DOHH2 (cell line): ENCODE results near the gene PEX1.

ENCODE experiments used
- H3F3A ChIP-seq: fragments of 200-600 bp; sonication (generic), shearing (Covaris generic); 2 replicates; pipeline ENCODE4 v1.6.0; 2016; ENCODE audit warnings: antibody characterized with exemption, mild to moderate bottlenecking; ENCODE audit not compliant: control insufficient read depth, insufficient read depth
- H3K27ac ChIP-seq: fragments of 200-600 bp; sonication (generic); 2 replicates; pipeline ENCODE4 v1.5.1; 2014; ENCODE audit warnings: low read depth, mild to moderate bottlenecking, low read length, moderate library complexity
- H3K27me3 ChIP-seq: fragments of 200-600 bp; sonication (generic); 2 replicates; pipeline ENCODE4 v1.6.1; 2014; ENCODE audit warnings: mild to moderate bottlenecking, low read length, mixed read lengths; ENCODE audit not compliant: control insufficient read depth
- H3K36me3 ChIP-seq: fragments of 200-600 bp; sonication (generic); 2 replicates; pipeline ENCODE4 v1.6.1; 2014; ENCODE audit warnings: mild to moderate bottlenecking, low read length, moderate library complexity, mixed read lengths; ENCODE audit not compliant: control insufficient read depth
- H3K4me1 ChIP-seq: fragments of 200-600 bp; sonication (generic); 2 replicates; pipeline ENCODE4 v1.6.1; 2014; ENCODE audit warnings: mild to moderate bottlenecking, low read length, mixed read lengths; ENCODE audit not compliant: control insufficient read depth
- H3K4me2 ChIP-seq: fragments of 200-600 bp; sonication (generic); 2 replicates; pipeline ENCODE4 v1.6.0; 2014; ENCODE audit warnings: mild to moderate bottlenecking, low read length, moderate library complexity
- H3K4me3 ChIP-seq: fragments of 200-600 bp; sonication (generic); 2 replicates; pipeline ENCODE4 v1.5.1; 2014; ENCODE audit warnings: mild to moderate bottlenecking, low read length, mixed read lengths
- H3K79me2 ChIP-seq: fragments of 200-600 bp; sonication (generic); 2 replicates; pipeline ENCODE4 v1.6.1; 2014; ENCODE audit warnings: mild to moderate bottlenecking, low read length, mixed read lengths; ENCODE audit not compliant: control insufficient read depth
- H3K9me2 ChIP-seq: fragments of 200-600 bp; sonication (generic); replicated peaks from 2 replicates; pipeline ENCODE4 v1.6.1; 2014; ENCODE audit warnings: mild to moderate bottlenecking, low read length, mixed read lengths; ENCODE audit not compliant: control insufficient read depth
- H3K9me3 ChIP-seq: fragments of 200-600 bp; sonication (generic); 2 replicates; pipeline ENCODE4 v1.6.1; 2014; ENCODE audit warnings: antibody characterized with exemption, low read length, mixed read lengths; ENCODE audit not compliant: control insufficient read depth, insufficient read depth
- H4K20me1 ChIP-seq: fragments of 200-600 bp; sonication (generic); 2 replicates; pipeline ENCODE4 v1.6.0; 2014; ENCODE audit warnings: low read depth, mild to moderate bottlenecking, antibody characterized with exemption, low read length, moderate library complexity; ENCODE audit not compliant: control insufficient read depth, insufficient read depth
- CTCF ChIP-seq: fragments of 200-600 bp; sonication (generic); IDR thresholded peaks from one replicate; pipeline ENCODE4 v1.5.1; 2014; ENCODE audit warnings: antibody characterized with exemption, mild to moderate bottlenecking, low read depth, low read length; ENCODE audit not compliant: poor library complexity, severe bottlenecking
- EZH2phosphoT487 ChIP-seq: fragments of 200-600 bp; sonication (generic); IDR thresholded peaks from 2 replicates; pipeline ENCODE4 v1.6.1; 2017; ENCODE audit warnings: borderline replicate concordance, mild to moderate bottlenecking, antibody characterized with exemption, low read length, moderate library complexity, mixed read lengths

PEX1 gene

GRCh38 chr7:92461027-92462003, 67.0 kb downstream of the PEX1 start:
- H3K4me2 ChIP-seq = peak overlapping the region; percentile 19
- H3K27ac ChIP-seq = no peak overlapping the region

GRCh38 chr7:92460510-92460909, 67.8 kb downstream of the PEX1 start:
- H3K27ac ChIP-seq = no peak overlapping the region
- H3K9me2 ChIP-seq = no peaks in the 10 kb centered on the region
- H3K4me3 ChIP-seq = no peak overlapping the region
- H3K79me2 ChIP-seq = no peaks in the 10 kb centered on the region
- no peak for TF ChIP-seq EZH2phosphoT487
- TF ChIP-seq CTCF = no peak
- peaks cover 7% of the 10 kb centered on the region for H3F3A ChIP-seq
- H4K20me1 ChIP-seq = no peaks in the 10 kb centered on the region
- H3K9me3 ChIP-seq = no peaks in the 10 kb centered on the region
- H3K4me2 ChIP-seq = no peak overlapping the region
- H3K36me3 ChIP-seq = peaks cover 12% of the 10 kb centered on the region
- peaks cover 3% of the 10 kb centered on the region for H3K4me1 ChIP-seq
- H3K27me3 ChIP-seq = no peaks in the 10 kb centered on the region

More at GRCh38 chr7:92461027-92462003, 67.0 kb downstream of the PEX1 start:
- H3K9me3 ChIP-seq = no peaks in the 10 kb centered on the region
- peaks cover 4% of the 10 kb centered on the region for H3K36me3 ChIP-seq
- H3K4me1 ChIP-seq = peaks cover 3% of the 10 kb centered on the region
- TF ChIP-seq EZH2phosphoT487 = no peak
- peak; percentile 94 for TF ChIP-seq CTCF
- no peaks in the 10 kb centered on the region for H3K79me2 ChIP-seq
- no peak overlapping the region for H3K4me3 ChIP-seq
- no peaks in the 10 kb centered on the region for H3K27me3 ChIP-seq
- H4K20me1 ChIP-seq = no peaks in the 10 kb centered on the region
- H3K9me2 ChIP-seq = no peaks in the 10 kb centered on the region
- H3F3A ChIP-seq = peaks cover 7% of the 10 kb centered on the region

- H3F3A ChIP-seq = peaks cover 7% of the 10 kb centered on the region
- H3K4me3 ChIP-seq = no peak overlapping the region
- no peak overlapping the region for H3K4me2 ChIP-seq
- H4K20me1 ChIP-seq = no peaks in the 10 kb centered on the region
- peaks cover 3% of the 10 kb centered on the region for H3K4me1 ChIP-seq
- no peaks in the 10 kb centered on the region for H3K9me3 ChIP-seq
- peaks cover 16% of the 10 kb centered on the region for H3K36me3 ChIP-seq
- H3K9me2 ChIP-seq = no peaks in the 10 kb centered on the region
- TF ChIP-seq EZH2phosphoT487 (no peak), CTCF (no peak)
- no peaks in the 10 kb centered on the region for H3K27me3 ChIP-seq
- no peak overlapping the region for H3K27ac ChIP-seq
- no peaks in the 10 kb centered on the region for H3K79me2 ChIP-seq
Observed at GRCh38 chr7:92460109-92460508, 68.2 kb downstream of the PEX1 start.
